Left renal pelvis (tissue), 4 donors: Measurements from ENCODE around the gene FAM50A. TPM values are rescaled to one million over a fixed set of nuclear protein-coding genes. Genes with fewer than 3 reads are reported as not detected.

Experiments
- polyA plus RNA-seq, 4 donors: library from polyadenylated mRNA; unstranded; fragments of 120-200 nt; gene quantifications; one replicate each; pipeline ENCODE4 v1.2.1, GENCODE V29; 2013; ENCODE audit not compliant: insufficient read length in 4 of 4

FAM50A gene
- polyA plus RNA-seq, 4 donors: 44.1 to 52.3 (median 46.7) TPM

Other genes with a start within 250 kb of the FAM50A start
- not detected for gene OPN1MW2, start 224.4 kb upstream of the FAM50A start, polyA plus RNA-seq
- not detected for gene OPN1MW3, start 186.6 kb upstream of the FAM50A start, polyA plus RNA-seq
- gene TEX28, start 149.0 kb upstream of the FAM50A start, polyA plus RNA-seq: not detected
- gene TKTL1, start 148.3 kb upstream of the FAM50A start, polyA plus RNA-seq: under 1 TPM; 0.22 to 0.33 (median 0.25) TPM
- 100 to 1,000 TPM; 390 to 584 (median 487) TPM for gene FLNA, start 69.5 kb upstream of the FAM50A start, polyA plus RNA-seq
- 10 to 100 TPM; 59.5 to 75.9 (median 68.4) TPM for gene EMD, start 64.8 kb upstream of the FAM50A start, polyA plus RNA-seq
- gene RPL10, start 45.8 kb upstream of the FAM50A start, polyA plus RNA-seq: 1,000 to 10,000 TPM; 2,891 to 3,494 (median 3,187) TPM
- 10 to 100 TPM; 10.1 to 16.5 (median 12.0) TPM for gene DNASE1L1, start 34.9 kb upstream of the FAM50A start, polyA plus RNA-seq
- gene TAFAZZIN, start 32.6 kb upstream of the FAM50A start, polyA plus RNA-seq: 10 to 100 TPM; 23.9 to 50.8 (median 33.3) TPM
- 100 to 1,000 TPM in 3 of 4 donors, 10 to 100 TPM in 1; 90.0 to 165 (median 151) TPM for gene ATP6AP1, start 15.5 kb upstream of the FAM50A start, polyA plus RNA-seq
- 100 to 1,000 TPM; 120 to 154 (median 127) TPM for gene GDI1, start 7.0 kb upstream of the FAM50A start, polyA plus RNA-seq
- 10 to 100 TPM; 45.2 to 69.6 (median 53.6) TPM for gene PLXNA3, start 14.1 kb downstream of the FAM50A start, polyA plus RNA-seq
- 10 to 100 TPM; 11.2 to 14.8 (median 12.2) TPM for gene LAGE3, start 35.1 kb downstream of the FAM50A start, polyA plus RNA-seq
- 10 to 100 TPM; 19.9 to 29.3 (median 27.1) TPM for gene UBL4A, start 42.5 kb downstream of the FAM50A start, polyA plus RNA-seq
- 10 to 100 TPM; 17.2 to 21.7 (median 21.0) TPM for gene SLC10A3, start 46.5 kb downstream of the FAM50A start, polyA plus RNA-seq
- 10 to 100 TPM; 25.6 to 43.5 (median 30.7) TPM for gene FAM3A, start 72.1 kb downstream of the FAM50A start, polyA plus RNA-seq
- 10 to 100 TPM; 38.0 to 47.5 (median 40.5) TPM for gene G6PD, start 102.7 kb downstream of the FAM50A start, polyA plus RNA-seq
- 10 to 100 TPM; 12.3 to 19.1 (median 14.4) TPM for gene IKBKG, start 103.5 kb downstream of the FAM50A start, polyA plus RNA-seq
- gene CTAG1A, start 141.0 kb downstream of the FAM50A start, polyA plus RNA-seq: not detected
- gene CTAG1B, start 175.1 kb downstream of the FAM50A start, polyA plus RNA-seq: not detected
- not detected for gene CTAG2, start 209.4 kb downstream of the FAM50A start, polyA plus RNA-seq